ENCODE results near the gene VWA5A. TPM values are rescaled to one million over a fixed set of nuclear protein-coding genes. Genes with fewer than 3 reads are reported as not detected.

VWA5A gene
- total RNA-seq, 6 donors from 2014 or later = 16.4 to 39.0 (median 32.9) TPM

DNA sequence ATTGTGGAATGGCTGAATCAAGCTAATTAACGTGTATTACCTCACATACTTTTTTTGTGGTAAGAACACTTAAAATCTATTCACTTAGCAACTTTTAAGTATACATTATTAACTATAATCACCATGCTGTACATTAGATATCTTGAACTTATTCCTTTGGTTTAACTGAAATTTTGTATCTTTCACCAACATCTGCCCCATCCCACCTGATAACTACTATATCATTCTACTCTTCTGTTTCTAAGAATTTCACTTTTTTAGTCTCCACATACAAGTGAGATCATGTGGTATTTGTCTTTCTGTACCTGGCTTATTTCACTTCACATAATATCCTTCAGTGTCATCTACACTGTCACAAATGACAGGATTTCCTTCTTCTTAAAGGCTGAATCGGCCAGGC lies 17.1 kb upstream of the VWA5A start:
- no peak for DNase-seq
- H3K27me3 ChIP-seq = no peaks in the 10 kb centered on the region
- H3K4me3 ChIP-seq = no peak overlapping the region
- H3K4me1 ChIP-seq = no peaks in the 10 kb centered on the region
- ATAC-seq (ENCODE audit: low FRiP score in 2 of 2) = no peak
- H3K27ac ChIP-seq = no peak overlapping the region
- TF ChIP-seq, protein P1, sequence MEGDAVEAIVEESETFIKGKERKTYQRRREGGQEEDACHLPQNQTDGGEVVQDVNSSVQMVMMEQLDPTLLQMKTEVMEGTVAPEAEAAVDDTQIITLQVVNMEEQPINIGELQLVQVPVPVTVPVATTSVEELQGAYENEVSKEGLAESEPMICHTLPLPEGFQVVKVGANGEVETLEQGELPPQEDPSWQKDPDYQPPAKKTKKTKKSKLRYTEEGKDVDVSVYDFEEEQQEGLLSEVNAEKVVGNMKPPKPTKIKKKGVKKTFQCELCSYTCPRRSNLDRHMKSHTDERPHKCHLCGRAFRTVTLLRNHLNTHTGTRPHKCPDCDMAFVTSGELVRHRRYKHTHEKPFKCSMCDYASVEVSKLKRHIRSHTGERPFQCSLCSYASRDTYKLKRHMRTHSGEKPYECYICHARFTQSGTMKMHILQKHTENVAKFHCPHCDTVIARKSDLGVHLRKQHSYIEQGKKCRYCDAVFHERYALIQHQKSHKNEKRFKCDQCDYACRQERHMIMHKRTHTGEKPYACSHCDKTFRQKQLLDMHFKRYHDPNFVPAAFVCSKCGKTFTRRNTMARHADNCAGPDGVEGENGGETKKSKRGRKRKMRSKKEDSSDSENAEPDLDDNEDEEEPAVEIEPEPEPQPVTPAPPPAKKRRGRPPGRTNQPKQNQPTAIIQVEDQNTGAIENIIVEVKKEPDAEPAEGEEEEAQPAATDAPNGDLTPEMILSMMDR (IDR thresholded peaks at IDR 0.05) = no peak
- TF ChIP-seq POLR2AphosphoS5 (IDR thresholded peaks at IDR 0.05) (no peak), EP300 (IDR thresholded peaks at IDR 0.05) (no peak), POLR2A (IDR thresholded peaks at IDR 0.05) (no peak)
- no peaks in the 10 kb centered on the region for H3K9me3 ChIP-seq
- WGBS, 2 donors = 69 to 79% methylated on average over 2 of the region's 2 CpGs
- no peaks in the 10 kb centered on the region for H3K36me3 ChIP-seq

DNA sequence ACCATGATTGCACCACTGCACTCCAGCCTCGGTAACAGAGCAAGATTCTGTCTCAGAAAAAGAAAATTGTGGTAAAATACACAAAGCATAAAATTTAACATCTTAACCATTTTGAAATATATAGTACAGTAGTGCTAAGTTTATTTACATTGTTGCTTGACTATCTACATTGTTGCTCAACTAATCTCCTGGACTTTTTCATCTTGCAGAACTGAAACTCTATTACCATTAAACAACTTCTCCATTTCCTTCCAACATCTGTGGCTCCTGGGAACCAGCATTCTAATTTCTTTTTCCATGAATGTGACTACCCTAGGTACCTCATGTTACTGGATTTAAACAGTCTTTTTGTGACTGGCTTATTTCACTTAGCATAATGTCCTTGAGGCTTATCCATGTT lies 13.5 kb upstream of the VWA5A start:
- TF ChIP-seq EP300 (IDR thresholded peaks at IDR 0.05) (no peak), POLR2AphosphoS5 (IDR thresholded peaks at IDR 0.05) (no peak)
- no peaks in the 10 kb centered on the region for H3K27me3 ChIP-seq
- peak in 1 of 2 donors; percentile 31 for ATAC-seq (ENCODE audit: low FRiP score in 2 of 2)
- H3K4me3 ChIP-seq = no peak overlapping the region
- DNase-seq = no peak
- H3K36me3 ChIP-seq = no peaks in the 10 kb centered on the region
- WGBS, 2 donors = 39 to 50% methylated on average over 1 of the region's 1 CpG
- H3K27ac ChIP-seq = no peak overlapping the region
- H3K9me3 ChIP-seq = no peaks in the 10 kb centered on the region
- H3K4me1 ChIP-seq = no peaks in the 10 kb centered on the region

- Histone ChIP-seq H3K27ac (no peak overlapping the region), H3K36me3 (no peaks in the 10 kb centered on the region), H3K27me3 (no peaks in the 10 kb centered on the region), H3K4me1 (no peaks in the 10 kb centered on the region), H3K9me3 (no peaks in the 10 kb centered on the region), H3K4me3 (no peak overlapping the region)
- no peak for TF ChIP-seq EP300 (IDR thresholded peaks at IDR 0.05)
- TF ChIP-seq, protein P1 (IDR thresholded peaks at IDR 0.05) = peak in 1 of 6 experiments; percentile 12
- DNase-seq (no peak), ATAC-seq (ENCODE audit: low FRiP score in 2 of 2) (no peak)
- WGBS, 2 donors = 14 to 23% methylated on average over 1 of the region's 1 CpG
Measured at GRCh38 chr11:124108156-124108555, 7.1 kb upstream of the VWA5A start.

GRCh38 chr11:124109377-124109776 lies 5.9 kb upstream of the VWA5A start:
- ATAC-seq (ENCODE audit: low FRiP score in 2 of 2) = no peak
- TF ChIP-seq EP300 (IDR thresholded peaks at IDR 0.05) (no peak), POLR2A (IDR thresholded peaks at IDR 0.05) (no peak), POLR2AphosphoS5 (IDR thresholded peaks at IDR 0.05) (no peak)
- TF ChIP-seq, protein P1 (IDR thresholded peaks at IDR 0.05) = no peak
- DNase-seq = no peak

DNA sequence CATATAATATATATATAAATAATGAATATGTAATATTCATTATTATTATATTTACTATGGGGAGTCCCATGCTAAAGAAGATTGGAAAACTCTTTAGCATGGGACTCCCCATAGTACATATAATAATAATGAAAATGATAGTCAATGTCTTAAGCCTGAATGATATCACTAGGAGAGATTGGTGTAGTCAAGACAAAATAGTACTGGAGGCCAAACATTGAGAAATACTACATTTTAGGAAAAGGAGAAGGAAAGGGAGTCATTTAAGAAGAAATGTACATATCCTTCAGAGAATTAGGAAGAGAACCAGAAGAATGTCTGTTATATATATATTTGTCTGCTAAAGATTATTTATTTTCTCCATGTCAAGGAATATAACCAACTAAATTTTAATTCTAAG lies 5.0 kb upstream of the VWA5A start:
- H3K36me3 ChIP-seq = no peaks in the 10 kb centered on the region
- peaks cover 0 to 6% (median 2%) of the 10 kb centered on the region in 4 donors for H3K4me1 ChIP-seq
- H3K27me3 ChIP-seq = no peaks in the 10 kb centered on the region
- H3K9me3 ChIP-seq = no peaks in the 10 kb centered on the region
- TF ChIP-seq, protein P1 (IDR thresholded peaks at IDR 0.05) = no peak
- TF ChIP-seq POLR2AphosphoS5 (IDR thresholded peaks at IDR 0.05) (no peak), POLR2A (IDR thresholded peaks at IDR 0.05) (no peak), EP300 (IDR thresholded peaks at IDR 0.05) (no peak)
- H3K27ac ChIP-seq = no peak overlapping the region
- ATAC-seq (ENCODE audit: low FRiP score in 2 of 2) (no peak), DNase-seq (no peak)
- H3K4me3 ChIP-seq = no peak overlapping the region

More at GRCh38 chr11:124109377-124109776, 5.9 kb upstream of the VWA5A start:
- Histone ChIP-seq H3K9me3 (no peaks in the 10 kb centered on the region), H3K4me1 (no peaks in the 10 kb centered on the region), H3K27me3 (no peaks in the 10 kb centered on the region), H3K36me3 (no peaks in the 10 kb centered on the region), H3K4me3 (no peak overlapping the region), H3K27ac (no peak overlapping the region)
- WGBS, 2 donors = 79 to 85% methylated on average over 1 of the region's 1 CpG

All from upper lobe of left lung (tissue), 6 donors.